Measurements from ENCODE around the gene TGFA.
A peak's percentile ranks its signal among the peaks of the same experiment; 100 is the strongest.

Gene TGFA

GRCh38 chr2:70473101-70473722 is 80.4 kb downstream of the TGFA start:
- no peak for TF ChIP-seq CTCF (IDR thresholded peaks at IDR 0.05; ENCODE audit: low read depth, low read length)
- no peak for DNase-seq (ENCODE audit: low read depth in 2 of 2)
- H3K4me3 ChIP-seq (replicated peaks in 1 of 2; ENCODE audit: low read depth in 2 of 2, low read length in 2 of 2) = no peak overlapping the region

GRCh38 chr2:70472221-70472890 is 81.3 kb downstream of the TGFA start:
- peak; percentile 3 to 5 for DNase-seq (ENCODE audit: low read depth in 2 of 2)
- no peak overlapping the region for H3K4me3 ChIP-seq (replicated peaks in 1 of 2; ENCODE audit: low read depth in 2 of 2, low read length in 2 of 2)
- TF ChIP-seq CTCF (IDR thresholded peaks at IDR 0.05; ENCODE audit: low read depth, low read length) = no peak

GRCh38 chr2:70471129-70471528 is 82.5 kb downstream of the TGFA start:
- no peak for TF ChIP-seq CTCF (IDR thresholded peaks at IDR 0.05; ENCODE audit: low read depth, low read length)
- no peak for DNase-seq (ENCODE audit: low read depth in 2 of 2)
- no peak overlapping the region for H3K4me3 ChIP-seq (replicated peaks in 1 of 2; ENCODE audit: low read depth in 2 of 2, low read length in 2 of 2)

- no peak overlapping the region for H3K4me3 ChIP-seq (replicated peaks in 1 of 2; ENCODE audit: low read depth in 2 of 2, low read length in 2 of 2)
- TF ChIP-seq CTCF (IDR thresholded peaks at IDR 0.05; ENCODE audit: low read depth, low read length) = no peak
- DNase-seq (ENCODE audit: low read depth in 2 of 2) = no peak
These were observed 83.7 kb downstream of the TGFA start for GRCh38 chr2:70469961-70470360.

- no peak for DNase-seq (ENCODE audit: low read depth in 2 of 2)
- H3K4me3 ChIP-seq (replicated peaks in 1 of 2; ENCODE audit: low read depth in 2 of 2, low read length in 2 of 2) = no peak overlapping the region
- no peak for TF ChIP-seq CTCF (IDR thresholded peaks at IDR 0.05; ENCODE audit: low read depth, low read length)
These were observed 84.2 kb downstream of the TGFA start for GRCh38 chr2:70469435-70469834.

- no peak overlapping the region for H3K4me3 ChIP-seq (replicated peaks in 1 of 2; ENCODE audit: low read depth in 2 of 2, low read length in 2 of 2)
- no peak for TF ChIP-seq CTCF (IDR thresholded peaks at IDR 0.05; ENCODE audit: low read depth, low read length)
- DNase-seq (ENCODE audit: low read depth in 2 of 2) = no peak
These were observed 84.7 kb downstream of the TGFA start for GRCh38 chr2:70468878-70469277.
